ENCODE data around the gene CREB3L1.

The CREB3L1 gene

GRCh38 chr11:46250745-46251052 is 26.8 kb upstream of the CREB3L1 start:
- no peak overlapping the region for H3K4me3 ChIP-seq (ENCODE audit: low read depth, low read length)
- no peaks in the 10 kb centered on the region for H3K9me3 ChIP-seq (ENCODE audit: severe bottlenecking)
- H3K27me3 ChIP-seq (ENCODE audit: insufficient read depth, low read depth, severe bottlenecking) = no peaks in the 10 kb centered on the region
- no peak for TF ChIP-seq CTCF (IDR thresholded peaks at IDR 0.05; ENCODE audit: low read depth, low read length)
- no peaks in the 10 kb centered on the region for H3K36me3 ChIP-seq
- DNase-seq = no peak
- H3K27ac ChIP-seq = no peak overlapping the region

GRCh38 chr11:46251954-46252353 is 25.5 kb upstream of the CREB3L1 start:
- H3K4me3 ChIP-seq (ENCODE audit: low read depth, low read length) = no peak overlapping the region
- no peaks in the 10 kb centered on the region for H3K9me3 ChIP-seq (ENCODE audit: severe bottlenecking)
- no peak overlapping the region for H3K27ac ChIP-seq
- DNase-seq = no peak
- H3K36me3 ChIP-seq = no peaks in the 10 kb centered on the region
- no peaks in the 10 kb centered on the region for H3K27me3 ChIP-seq (ENCODE audit: insufficient read depth, low read depth, severe bottlenecking)
- TF ChIP-seq CTCF (IDR thresholded peaks at IDR 0.05; ENCODE audit: low read depth, low read length) = no peak

- no peak for DNase-seq
- no peak for TF ChIP-seq CTCF (IDR thresholded peaks at IDR 0.05; ENCODE audit: low read depth, low read length)
Measured at GRCh38 chr11:46252373-46252914, 25.0 kb upstream of the CREB3L1 start.

GRCh38 chr11:46253258-46254132 is 24.0 kb upstream of the CREB3L1 start:
- Histone ChIP-seq H3K4me3 (ENCODE audit: low read depth, low read length) (no peak overlapping the region), H3K27ac (no peak overlapping the region), H3K9me3 (ENCODE audit: severe bottlenecking) (no peaks in the 10 kb centered on the region), H3K27me3 (ENCODE audit: insufficient read depth, low read depth, severe bottlenecking) (no peaks in the 10 kb centered on the region), H3K36me3 (no peaks in the 10 kb centered on the region)
- no peak for TF ChIP-seq CTCF (IDR thresholded peaks at IDR 0.05; ENCODE audit: low read depth, low read length)
- no peak for DNase-seq

More at GRCh38 chr11:46252373-46252914, 25.0 kb upstream of the CREB3L1 start:
- Histone ChIP-seq H3K27ac (no peak overlapping the region), H3K9me3 (ENCODE audit: severe bottlenecking) (no peaks in the 10 kb centered on the region), H3K36me3 (no peaks in the 10 kb centered on the region), H3K27me3 (ENCODE audit: insufficient read depth, low read depth, severe bottlenecking) (no peaks in the 10 kb centered on the region), H3K4me3 (ENCODE audit: low read depth, low read length) (no peak overlapping the region)

- Histone ChIP-seq H3K9me3 (ENCODE audit: severe bottlenecking) (no peaks in the 10 kb centered on the region), H3K4me3 (ENCODE audit: low read depth, low read length) (no peak overlapping the region), H3K27me3 (ENCODE audit: insufficient read depth, low read depth, severe bottlenecking) (no peaks in the 10 kb centered on the region), H3K36me3 (no peaks in the 10 kb centered on the region), H3K27ac (no peak overlapping the region)
- no peak for TF ChIP-seq CTCF (IDR thresholded peaks at IDR 0.05; ENCODE audit: low read depth, low read length)
- DNase-seq = no peak
Measured at GRCh38 chr11:46254133-46254491, 23.4 kb upstream of the CREB3L1 start.
